Stimulated activated naive CD8-positive, alpha-beta T cell treated with anti-CD3 and anti-CD28 coated beads, Interleukin-15, Interleukin-2, amounts not matched to agents 100 ng/mL and 50 ng/mL, for 24 hours (primary cell): ENCODE data around the gene LRP2.
A peak's percentile ranks its signal among the peaks of the same experiment; 100 is the strongest.

Experiments used
- H3K27ac Mint-ChIP-seq: one replicate; pipeline ENCODE4 v1.8.0; 2021; ENCODE audit warnings: mild to moderate bottlenecking, mixed read lengths
- H3K27me3 Mint-ChIP-seq: one replicate; pipeline ENCODE4 v1.8.0; 2021; ENCODE audit warnings: mixed read lengths
- H3K36me3 Mint-ChIP-seq: one replicate; pipeline ENCODE4 v1.8.0; 2021; ENCODE audit warnings: low read depth, mixed read lengths
- H3K4me1 Mint-ChIP-seq: one replicate; pipeline ENCODE4 v1.8.0; 2021; ENCODE audit warnings: low read depth, mixed read lengths
- H3K4me3 Mint-ChIP-seq: one replicate; pipeline ENCODE4 v1.8.0; 2021; ENCODE audit warnings: mild to moderate bottlenecking, mixed read lengths
- H3K9me3 Mint-ChIP-seq: one replicate; pipeline ENCODE4 v1.8.0; 2021; ENCODE audit warnings: mixed read lengths

Gene LRP2

DNA sequence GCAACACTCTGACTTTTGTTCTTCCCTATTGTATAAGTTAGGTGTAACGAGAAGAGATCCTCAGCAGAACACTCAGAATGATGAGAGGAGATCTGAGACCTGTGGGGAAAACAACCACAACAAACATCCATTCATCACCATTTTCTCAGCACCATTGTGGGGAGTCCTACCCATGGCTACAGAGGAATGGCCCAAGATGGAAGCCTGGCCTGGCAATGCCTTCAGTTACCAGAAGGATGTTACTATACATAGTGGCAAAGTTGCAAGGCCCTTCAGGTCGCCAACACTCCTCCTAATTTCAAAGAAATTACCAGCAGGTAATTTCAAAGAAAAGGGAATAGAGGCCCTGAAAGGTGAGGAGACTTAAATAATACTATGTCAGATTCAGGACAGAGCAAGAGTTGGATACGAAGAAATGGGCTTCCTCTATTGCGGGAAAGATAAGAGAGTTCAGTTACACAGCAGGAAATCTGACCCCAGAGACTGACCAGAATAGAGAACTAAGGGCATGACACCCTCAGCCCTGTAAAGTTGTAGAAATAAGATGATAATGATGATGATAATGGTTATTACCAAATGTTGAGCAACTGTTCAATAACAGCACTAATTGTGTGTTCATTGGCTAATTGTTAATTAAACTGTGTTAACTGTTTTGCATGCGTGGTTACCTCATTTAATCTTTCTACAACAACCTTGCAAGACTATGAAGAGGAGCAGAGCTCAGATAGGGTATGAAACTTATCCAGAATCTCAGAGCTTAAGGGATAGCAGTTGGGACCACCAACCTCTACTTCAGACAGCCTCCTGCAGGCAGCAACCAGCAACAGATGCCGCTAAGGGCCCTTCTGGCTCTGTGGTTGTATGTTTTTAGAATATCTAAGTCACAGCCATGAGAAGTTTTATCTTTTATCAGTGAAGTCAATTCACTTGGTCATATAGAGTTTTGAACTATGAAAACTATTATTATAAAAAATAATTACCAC lies 255.5 kb downstream of the LRP2 start:
- Mint-ChIP-seq H3K4me1 (peaks cover 54% of the 10 kb centered on the region), H3K27me3 (no peaks in the 10 kb centered on the region), H3K27ac (no peak overlapping the region), H3K36me3 (no peaks in the 10 kb centered on the region), H3K4me3 (no peak overlapping the region), H3K9me3 (no peaks in the 10 kb centered on the region)

DNA sequence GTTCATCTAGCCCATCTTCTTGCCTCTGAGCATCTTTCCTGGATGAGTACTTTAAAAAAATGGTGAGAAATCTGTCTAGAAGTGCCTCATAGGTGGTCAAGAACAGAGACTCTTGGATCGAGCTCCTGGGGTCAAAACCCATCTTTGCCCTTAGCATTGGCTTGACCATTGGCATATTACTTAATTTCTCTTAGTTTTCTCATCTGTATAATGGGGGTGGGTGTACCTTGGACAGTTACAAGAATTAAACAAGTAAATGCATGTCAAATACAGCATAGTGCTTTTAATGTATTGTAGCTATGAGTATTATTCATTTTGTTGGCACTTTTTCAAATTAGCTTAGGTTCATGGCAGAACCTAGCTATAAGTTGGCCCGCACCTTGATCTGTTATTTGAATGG lies 256.2 kb downstream of the LRP2 start:
- Mint-ChIP-seq H3K4me3 (no peak overlapping the region), H3K4me1 (peaks cover 58% of the 10 kb centered on the region), H3K9me3 (no peaks in the 10 kb centered on the region)

DNA sequence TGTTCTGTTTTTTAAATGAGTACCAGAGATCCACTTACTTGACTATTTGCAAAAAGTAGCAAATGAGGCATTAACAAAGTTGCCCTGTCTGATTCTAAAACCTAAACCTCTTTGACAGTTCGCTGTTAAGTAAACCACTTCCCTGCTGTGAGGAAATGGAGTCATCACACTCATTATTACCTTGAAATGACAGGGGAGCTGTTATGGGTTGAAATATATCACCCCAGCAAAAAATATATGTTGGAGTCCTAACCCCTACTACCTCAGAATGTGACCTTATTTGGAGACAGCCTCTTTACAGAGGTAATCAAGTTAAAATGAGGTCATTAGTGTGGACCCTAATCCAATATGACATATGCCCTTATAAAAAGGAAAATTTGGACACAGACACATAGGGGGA lies 256.9 kb downstream of the LRP2 start:
- Mint-ChIP-seq H3K27ac (peak overlapping the region; percentile 10), H3K4me3 (no peak overlapping the region), H3K27me3 (no peaks in the 10 kb centered on the region), H3K4me1 (peaks cover 61% of the 10 kb centered on the region), H3K9me3 (no peaks in the 10 kb centered on the region), H3K36me3 (no peaks in the 10 kb centered on the region)

More for the DNA sequence above, 256.2 kb downstream of the LRP2 start:
- H3K27me3 Mint-ChIP-seq = no peaks in the 10 kb centered on the region
- no peaks in the 10 kb centered on the region for H3K36me3 Mint-ChIP-seq
- H3K27ac Mint-ChIP-seq = no peak overlapping the region

DNA sequence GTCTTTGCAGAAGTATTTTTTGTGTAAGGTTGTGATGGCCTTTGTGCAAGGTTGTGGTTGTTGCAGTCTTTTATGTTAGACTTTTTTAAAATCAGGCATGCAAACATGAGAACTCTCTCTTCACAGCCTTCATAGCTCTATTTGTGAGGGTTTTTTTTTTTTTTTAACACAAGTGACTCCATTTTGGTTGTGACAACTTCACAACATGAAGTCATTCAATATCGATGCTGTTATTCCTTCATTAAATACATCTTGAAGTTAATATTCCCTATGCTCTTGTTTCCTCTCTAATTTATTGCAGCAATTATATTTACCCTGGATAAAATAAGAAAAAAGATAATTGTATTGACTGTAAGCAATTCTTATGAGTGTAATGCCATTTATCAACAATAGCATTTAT lies 257.5 kb downstream of the LRP2 start:
- H3K27ac Mint-ChIP-seq = no peak overlapping the region
- no peaks in the 10 kb centered on the region for H3K27me3 Mint-ChIP-seq
- peaks cover 65% of the 10 kb centered on the region for H3K4me1 Mint-ChIP-seq
- no peaks in the 10 kb centered on the region for H3K36me3 Mint-ChIP-seq
- no peaks in the 10 kb centered on the region for H3K9me3 Mint-ChIP-seq
- H3K4me3 Mint-ChIP-seq = no peak overlapping the region

DNA sequence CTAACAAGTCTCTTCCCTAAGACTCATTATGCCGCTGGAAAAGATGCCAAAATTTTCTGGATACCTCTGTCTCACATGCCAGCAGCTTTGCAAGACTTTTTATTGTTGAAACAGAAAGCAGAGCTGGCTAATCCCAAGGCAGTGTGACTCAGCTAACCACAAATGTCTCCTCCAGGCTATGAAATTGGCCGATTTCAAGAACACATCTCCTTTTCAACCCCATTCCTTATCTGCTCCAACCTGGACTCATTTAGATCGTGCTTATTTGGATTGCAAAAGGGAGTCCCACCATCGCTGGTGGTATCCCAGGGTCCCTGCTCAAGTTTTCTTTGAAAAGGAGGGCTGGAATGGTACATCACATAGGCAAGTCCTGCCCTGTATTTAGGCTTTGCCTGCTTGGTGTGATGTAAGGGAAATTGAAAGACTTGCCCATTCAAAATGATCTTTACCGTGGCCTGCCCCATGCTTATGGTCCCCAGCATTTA lies 266.7 kb downstream of the LRP2 start:
- H3K27me3 Mint-ChIP-seq = no peaks in the 10 kb centered on the region
- H3K4me1 Mint-ChIP-seq = peaks cover 20% of the 10 kb centered on the region
- H3K9me3 Mint-ChIP-seq = no peaks in the 10 kb centered on the region
- H3K36me3 Mint-ChIP-seq = no peaks in the 10 kb centered on the region
- peak overlapping the region; percentile 42 for H3K27ac Mint-ChIP-seq
- peak overlapping the region; percentile 11 for H3K4me3 Mint-ChIP-seq

DNA sequence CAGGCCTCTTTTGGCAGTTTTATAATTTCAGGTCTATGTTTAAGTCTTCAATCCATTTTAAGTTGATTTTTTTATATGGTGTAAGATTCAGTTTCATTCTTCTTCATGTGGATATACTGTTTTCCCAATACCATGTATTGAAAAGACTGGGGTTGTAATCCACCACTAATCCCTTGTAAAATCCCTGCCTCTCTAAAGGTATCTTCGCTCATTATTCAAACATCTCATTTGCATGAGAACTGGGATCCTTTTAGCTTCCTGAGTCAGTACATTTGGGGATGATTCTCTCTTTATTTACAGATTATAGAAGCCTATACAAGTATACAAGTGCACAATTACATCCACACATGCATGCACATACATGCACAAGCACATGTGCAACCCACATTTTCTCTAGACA lies 267.7 kb downstream of the LRP2 start:
- Mint-ChIP-seq H3K36me3 (no peaks in the 10 kb centered on the region), H3K27me3 (no peaks in the 10 kb centered on the region), H3K27ac (no peak overlapping the region), H3K9me3 (no peaks in the 10 kb centered on the region), H3K4me3 (no peak overlapping the region), H3K4me1 (peaks cover 14% of the 10 kb centered on the region)

DNA sequence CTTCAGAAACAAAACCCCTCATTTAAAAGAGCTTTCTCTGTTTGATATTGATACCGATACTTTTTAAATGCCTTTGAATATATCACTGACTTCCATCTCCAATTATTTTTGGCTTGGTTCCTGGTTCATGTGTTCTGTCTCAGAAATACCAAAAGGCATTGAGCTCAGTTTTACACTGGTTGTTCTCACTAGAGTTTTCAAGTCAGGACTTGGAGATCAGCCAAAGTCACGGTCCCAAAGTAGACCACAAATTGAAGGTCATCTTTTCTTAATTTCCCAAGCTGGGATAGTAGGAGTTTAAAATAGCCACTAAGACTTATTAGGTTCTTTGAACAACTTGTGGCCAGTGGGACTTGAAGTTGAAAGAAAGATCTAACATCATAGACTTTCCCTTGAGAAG lies 268.8 kb downstream of the LRP2 start:
- Mint-ChIP-seq H3K4me1 (peaks cover 14% of the 10 kb centered on the region), H3K4me3 (no peak overlapping the region), H3K9me3 (no peaks in the 10 kb centered on the region), H3K36me3 (no peaks in the 10 kb centered on the region), H3K27ac (no peak overlapping the region), H3K27me3 (no peaks in the 10 kb centered on the region)

DNA sequence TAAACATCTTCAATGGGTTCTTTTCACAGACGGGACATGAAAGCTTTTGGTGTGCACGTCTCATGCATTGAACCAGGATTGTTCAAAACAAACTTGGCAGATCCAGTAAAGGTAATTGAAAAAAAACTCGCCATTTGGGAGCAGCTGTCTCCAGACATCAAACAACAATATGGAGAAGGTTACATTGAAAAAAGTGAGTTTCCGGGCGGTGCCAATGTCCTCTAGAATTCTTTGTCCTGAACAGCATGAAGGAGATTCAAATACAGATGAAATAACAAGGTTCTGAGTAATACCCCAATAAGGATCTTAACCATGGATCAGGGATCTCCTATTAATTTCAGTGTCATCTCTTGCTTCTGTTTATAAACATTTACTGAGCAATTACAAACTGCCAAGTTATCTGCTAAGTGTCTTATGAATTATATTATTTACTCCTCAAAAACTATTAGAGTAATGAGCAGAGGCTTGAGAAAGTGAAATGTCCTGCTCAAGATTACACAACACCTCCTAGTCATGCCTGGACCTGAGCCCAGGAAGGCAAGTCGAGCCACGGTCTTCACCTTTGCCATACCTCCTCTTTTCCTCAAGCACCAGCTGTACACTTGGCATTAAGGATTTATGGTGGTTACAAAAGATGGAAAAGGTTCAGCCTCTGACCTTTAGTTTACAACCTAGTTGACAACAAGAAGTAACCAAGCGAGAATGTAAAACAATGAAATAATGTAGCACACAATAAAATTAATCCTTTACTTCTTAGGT lies 270.4 kb downstream of the LRP2 start:
- no peaks in the 10 kb centered on the region for H3K36me3 Mint-ChIP-seq
- H3K27ac Mint-ChIP-seq = no peak overlapping the region
- no peak overlapping the region for H3K4me3 Mint-ChIP-seq
- peaks cover 14% of the 10 kb centered on the region for H3K4me1 Mint-ChIP-seq
- no peaks in the 10 kb centered on the region for H3K9me3 Mint-ChIP-seq
- H3K27me3 Mint-ChIP-seq = no peaks in the 10 kb centered on the region

DNA sequence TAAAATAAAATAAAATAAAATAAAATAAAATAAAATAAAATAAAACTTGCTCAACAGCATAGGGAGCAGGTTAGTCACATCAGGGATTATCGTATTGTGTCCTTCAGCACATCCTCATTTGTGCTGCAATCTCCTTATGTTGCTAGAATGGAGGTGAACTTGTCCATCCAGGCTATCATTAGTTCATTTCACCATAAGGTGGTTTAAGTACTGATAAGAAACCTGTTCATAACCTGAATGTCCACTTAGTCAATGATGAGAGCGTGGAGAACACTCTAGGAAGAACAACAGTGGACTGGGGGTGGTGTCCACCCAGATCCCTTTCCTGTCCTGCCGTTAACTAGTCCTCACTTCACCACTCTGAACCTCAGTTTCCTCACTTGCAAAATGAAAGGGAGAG lies 271.1 kb downstream of the LRP2 start:
- peaks cover 2% of the 10 kb centered on the region for H3K27me3 Mint-ChIP-seq
- H3K4me1 Mint-ChIP-seq = peaks cover 12% of the 10 kb centered on the region
- no peak overlapping the region for H3K4me3 Mint-ChIP-seq
- no peaks in the 10 kb centered on the region for H3K36me3 Mint-ChIP-seq
- no peak overlapping the region for H3K27ac Mint-ChIP-seq
- H3K9me3 Mint-ChIP-seq = no peaks in the 10 kb centered on the region

DNA sequence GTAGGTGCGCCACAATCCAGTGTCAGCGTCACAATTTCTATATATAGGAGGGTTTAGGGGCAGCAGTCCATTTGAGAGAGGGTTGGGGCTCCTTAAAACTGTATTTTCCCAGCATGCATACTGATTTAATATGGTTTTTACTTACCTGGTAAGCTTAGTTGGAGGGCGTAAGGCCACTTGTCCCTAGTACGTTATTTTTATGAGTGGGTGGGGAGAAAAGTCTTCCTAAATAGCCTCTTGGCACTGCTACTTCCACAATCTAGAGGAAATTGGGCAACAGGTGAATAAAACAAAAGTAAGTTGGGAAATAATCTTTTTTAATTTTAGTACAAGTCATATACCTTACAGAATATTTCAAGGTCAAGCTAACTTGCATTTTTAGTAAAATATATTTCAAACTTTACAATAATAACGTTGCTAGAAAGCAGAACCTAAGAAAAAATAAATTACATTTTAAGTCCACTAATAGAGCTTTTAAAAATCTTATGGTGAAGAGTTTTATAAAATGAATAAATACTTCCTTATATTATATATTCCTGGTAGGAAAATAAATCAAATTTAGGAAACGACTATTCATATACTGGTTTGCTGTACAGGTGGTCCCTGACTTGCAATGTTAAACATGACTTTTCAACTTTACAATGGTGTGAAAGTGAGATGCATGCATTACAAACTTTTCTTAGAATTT lies 272.1 kb downstream of the LRP2 start:
- H3K36me3 Mint-ChIP-seq = no peaks in the 10 kb centered on the region
- peaks cover 2% of the 10 kb centered on the region for H3K4me1 Mint-ChIP-seq
- peaks cover 8% of the 10 kb centered on the region for H3K27me3 Mint-ChIP-seq
- H3K4me3 Mint-ChIP-seq = no peak overlapping the region
- H3K9me3 Mint-ChIP-seq = no peaks in the 10 kb centered on the region
- no peak overlapping the region for H3K27ac Mint-ChIP-seq

DNA sequence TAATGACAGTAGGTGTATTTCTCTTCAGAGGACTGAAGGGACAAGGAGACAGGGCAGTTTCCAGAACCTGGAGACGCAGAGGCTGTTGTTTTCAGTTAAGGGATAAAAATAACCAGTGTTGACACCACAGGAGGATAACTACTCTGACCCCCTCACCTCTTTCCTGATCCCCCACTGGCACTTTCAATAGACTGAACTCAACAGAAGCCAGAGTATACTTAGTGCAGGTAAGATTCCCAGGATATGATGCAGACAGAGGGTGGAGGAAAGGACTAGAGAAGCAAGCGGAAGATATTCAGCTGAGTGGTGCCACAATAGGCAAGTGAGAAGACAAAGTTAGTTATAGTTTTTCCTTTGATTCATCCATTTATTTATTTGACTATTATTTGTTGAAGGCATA lies 273.2 kb downstream of the LRP2 start:
- no peaks in the 10 kb centered on the region for H3K4me1 Mint-ChIP-seq
- H3K27me3 Mint-ChIP-seq = peaks cover 8% of the 10 kb centered on the region
- H3K36me3 Mint-ChIP-seq = no peaks in the 10 kb centered on the region
- no peaks in the 10 kb centered on the region for H3K9me3 Mint-ChIP-seq
- no peak overlapping the region for H3K27ac Mint-ChIP-seq
- no peak overlapping the region for H3K4me3 Mint-ChIP-seq

DNA sequence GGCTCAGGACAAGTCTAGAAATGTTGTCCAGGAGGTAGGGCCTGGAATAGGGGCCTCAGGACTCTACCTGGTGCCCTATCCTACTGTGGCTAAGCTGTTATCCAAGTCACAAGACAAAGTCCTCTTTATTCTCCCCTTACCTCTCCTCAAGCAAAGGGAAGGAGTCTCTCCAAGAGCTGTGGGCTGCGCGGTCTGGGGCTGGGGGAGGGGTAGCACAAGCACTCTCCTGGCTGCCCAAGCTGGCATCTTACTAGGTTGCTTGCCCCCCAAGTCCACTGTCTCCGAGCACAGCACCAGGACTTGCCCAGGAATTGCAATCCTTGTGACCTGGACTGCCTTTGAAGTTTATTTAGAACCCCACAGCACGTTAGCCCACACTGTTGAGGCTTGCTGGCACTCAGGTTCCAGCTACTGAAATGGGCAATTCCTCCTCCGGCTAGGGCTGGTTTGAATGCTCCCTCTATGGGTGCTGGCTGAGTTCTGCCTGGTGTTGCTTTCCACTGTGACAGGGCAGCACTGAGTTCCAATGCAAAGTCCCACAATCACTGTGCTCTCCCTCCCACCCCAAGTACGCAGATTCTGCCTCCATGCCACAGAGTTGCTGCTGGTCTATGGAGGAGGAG lies 274.5 kb downstream of the LRP2 start:
- Mint-ChIP-seq H3K27me3 (peaks cover 8% of the 10 kb centered on the region), H3K4me1 (no peaks in the 10 kb centered on the region), H3K4me3 (no peak overlapping the region), H3K9me3 (no peaks in the 10 kb centered on the region), H3K27ac (no peak overlapping the region), H3K36me3 (no peaks in the 10 kb centered on the region)

DNA sequence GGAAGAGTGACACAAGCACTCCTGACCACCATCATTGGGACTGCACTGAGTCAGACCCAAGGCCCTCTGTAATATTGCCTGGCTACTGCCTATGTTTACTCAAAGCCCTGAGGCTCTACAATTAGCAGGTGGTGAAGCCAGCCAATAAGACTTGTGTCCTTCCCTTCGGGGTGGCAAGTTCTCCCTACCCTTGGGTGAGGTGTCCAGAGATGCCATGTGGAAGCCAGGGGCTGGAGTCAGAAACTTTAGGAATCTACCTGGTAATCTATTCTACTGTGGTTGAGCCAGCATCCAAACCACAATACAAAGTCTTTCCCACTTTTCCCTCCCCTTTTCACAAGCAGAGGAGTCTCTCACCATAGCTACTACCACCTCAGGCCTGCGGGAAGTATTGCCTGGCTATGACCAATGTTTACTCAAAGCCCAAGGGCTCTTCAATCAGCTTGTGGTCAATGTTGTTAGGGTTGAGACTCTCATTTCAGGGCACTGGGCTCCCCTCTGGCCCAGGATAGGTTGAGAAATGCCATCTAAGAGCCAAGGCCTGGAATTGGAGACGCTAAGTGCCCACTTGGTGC lies 275.4 kb downstream of the LRP2 start:
- H3K4me3 Mint-ChIP-seq = no peak overlapping the region
- no peak overlapping the region for H3K27ac Mint-ChIP-seq
- H3K36me3 Mint-ChIP-seq = no peaks in the 10 kb centered on the region
- peaks cover 8% of the 10 kb centered on the region for H3K27me3 Mint-ChIP-seq
- H3K9me3 Mint-ChIP-seq = no peaks in the 10 kb centered on the region
- no peaks in the 10 kb centered on the region for H3K4me1 Mint-ChIP-seq

DNA sequence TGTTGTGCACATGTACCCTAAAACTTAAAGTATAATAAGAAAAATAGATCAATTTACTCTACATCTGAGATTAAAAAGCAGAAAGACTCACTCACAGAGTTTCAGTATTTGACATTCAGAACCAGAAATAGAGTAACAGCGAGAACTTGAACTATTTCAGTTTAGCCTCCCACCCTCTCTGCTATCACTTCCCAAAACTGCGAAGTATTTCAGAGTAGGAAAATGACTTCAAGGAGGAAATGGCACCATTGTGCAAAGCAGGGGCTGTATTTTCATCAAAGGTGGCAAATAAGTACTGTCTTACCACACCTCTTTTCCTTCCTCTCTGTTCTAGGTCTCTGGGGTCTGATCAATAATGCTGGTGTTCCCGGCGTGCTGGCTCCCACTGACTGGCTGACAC lies 279.3 kb downstream of the LRP2 start:
- H3K27me3 Mint-ChIP-seq = peaks cover 8% of the 10 kb centered on the region
- no peaks in the 10 kb centered on the region for H3K36me3 Mint-ChIP-seq
- no peaks in the 10 kb centered on the region for H3K9me3 Mint-ChIP-seq
- no peak overlapping the region for H3K4me3 Mint-ChIP-seq
- no peaks in the 10 kb centered on the region for H3K4me1 Mint-ChIP-seq
- no peak overlapping the region for H3K27ac Mint-ChIP-seq
